Measurements from ENCODE around the gene ZNF281. TPM values are rescaled to one million over a fixed set of nuclear protein-coding genes. Genes with fewer than 3 reads are reported as not detected.
A peak's percentile ranks its signal among the peaks of the same experiment; 100 is the strongest.

ZNF281 gene
- total and polyA plus RNA-seq, 2 of the 4 experiments (the other 2 are of a cell fraction), result 7.0 to 37.5 TPM

GRCh38 chr1:200363264-200363933 is 46.4 kb downstream of the ZNF281 start (continued):
- TF ChIP-seq RFX5 (IDR thresholded peaks at IDR 0.05; ENCODE audit: low read depth, low read length) (no peak), SMC3 (IDR thresholded peaks at IDR 0.05; ENCODE audit: low read depth, low read length) (no peak)

DNA sequence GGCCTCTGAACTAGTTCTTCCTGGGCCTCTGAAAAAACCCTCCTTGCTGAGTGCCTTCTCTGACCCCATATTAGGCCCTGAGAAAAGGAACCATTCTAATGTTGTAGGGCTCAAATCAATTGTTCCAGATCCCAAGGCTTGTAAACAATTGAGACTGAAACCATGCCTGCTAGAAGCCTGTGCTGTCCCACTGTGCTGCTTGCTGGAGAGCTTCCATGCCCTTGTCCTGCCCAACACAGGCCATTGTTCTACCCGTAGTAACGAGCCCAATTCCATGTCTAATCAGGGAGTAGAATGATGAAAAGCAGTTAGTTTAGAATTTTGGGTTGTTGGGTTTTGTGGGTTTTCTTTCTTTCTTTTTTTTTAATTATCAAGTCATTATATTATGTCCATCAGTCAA is 47.4 kb downstream of the ZNF281 start:
- peak overlapping the region; percentile 85 for H2BK20ac ChIP-seq (ENCODE audit: low read depth, low read length)
- H3K18ac ChIP-seq (ENCODE audit: low read depth, low read length), result peak overlapping the region; percentile 34; the same call in 1 of the 2 replicates
- H3K9me1 ChIP-seq (ENCODE audit: insufficient read depth, low read length), result peaks cover 16% of the 10 kb centered on the region
- intact Hi-C loops (cut with micrococcal nuclease) (no loop called here), in situ Hi-C loops (cut with MboI; ENCODE audit: low sequenced_read_pairs) (no loop called here), dilution Hi-C loops (cut with HindIII; ENCODE audit: low sequenced_read_pairs, unreplicated experiment) (no loop called here)
- no peaks in the 10 kb centered on the region for H3K27me3 ChIP-seq (ENCODE audit: control insufficient read depth, insufficient read depth, low read length)
- no TSS peak for BruUV-seq (replicated peaks)
- WGBS, 2 experiments (ENCODE audit: extremely low coverage in 2 of 2, insufficient read length in 1 of 2), result no CpG with 5 or more reads among the region's 2 CpGs
- POLR2A ChIA-PET (ENCODE audit: unreplicated experiment), result no interaction called here
- peaks cover 14% of the 10 kb centered on the region for H3K4me1 ChIP-seq (ENCODE audit: control insufficient read depth, insufficient read depth, low read length)
- H2AFZ ChIP-seq (replicated peaks; ENCODE audit: low read length, poor library complexity), result peak overlapping the region; percentile 1
- no peak overlapping the region for H3K4me2 ChIP-seq (ENCODE audit: low read depth, low read length)
- H2BK120ac ChIP-seq (ENCODE audit: low read depth, low read length), result peak overlapping the region; percentile 31
- peak overlapping the region; percentile 80 for H2AK5ac ChIP-seq (ENCODE audit: low read depth, low read length)
- H4K5ac ChIP-seq (ENCODE audit: low read depth, low read length), result peak overlapping the region; percentile 24; the same call in 1 of the 2 replicates
- H3K9me3 ChIP-seq (ENCODE audit: control insufficient read depth, insufficient read depth, low read length), result no peaks in the 10 kb centered on the region
- CTCF ChIA-PET, result interaction anchor here (1.5 kb wide), 1 partner anchor 11 kb away, joined by 4 read pairs; no protein-coding TSS in a partner anchor
- no peak overlapping the region for H3K4me3 ChIP-seq (ENCODE audit: insufficient read depth, low read depth, low read length)
- peak overlapping the region; percentile 98; the same call in 2 of the 3 replicates for H2BK15ac ChIP-seq (ENCODE audit: low read depth, low read length)
- no peaks in the 10 kb centered on the region for H3K36me3 ChIP-seq (ENCODE audit: control insufficient read depth, insufficient read depth, low read length)
- peak overlapping the region; percentile 15 for H2BK5ac ChIP-seq (ENCODE audit: low read depth, low read length, poor library complexity, severe bottlenecking)
- no peak overlapping the region for H3K23ac ChIP-seq (ENCODE audit: low read depth, low read length)
- no peak overlapping the region for H2AK9ac ChIP-seq (replicated peaks; ENCODE audit: low read depth, low read length, poor library complexity)
- no peak overlapping the region for H3K56ac ChIP-seq (ENCODE audit: extremely low read depth, insufficient read depth, low read length)
- H4K20me1 ChIP-seq (ENCODE audit: insufficient read depth, low read length), result no peaks in the 10 kb centered on the region
- peak overlapping the region; percentile 79; the same call in 1 of the 2 replicates for H4K91ac ChIP-seq (ENCODE audit: insufficient read depth, low read depth, low read length)
- H3K79me1 ChIP-seq (ENCODE audit: low read depth in 1 of 2, low read length in 2 of 2), result no peaks in the 10 kb centered on the region; a peak in 1 of 4 replicates
- no peak overlapping the region for H3K27ac ChIP-seq (ENCODE audit: insufficient read depth, low read length)
- DNase-seq, result no peak
- peak overlapping the region; percentile 31 to 38; a peak in 3 of 4 replicates for H4K8ac ChIP-seq (ENCODE audit: low read depth in 2 of 2, low read length in 2 of 2)
- H3K9ac ChIP-seq (ENCODE audit: low read depth, low read length), result no peak overlapping the region
- H3K14ac ChIP-seq (replicated peaks; ENCODE audit: low read depth, low read length), result 0 out of 2 replicates have a peak overlapping the region, but pooled peaks have one; percentile 58
- peak overlapping the region; percentile 77 for H3K4ac ChIP-seq (ENCODE audit: low read depth, low read length)
- TF ChIP-seq ELK1 (IDR thresholded peaks at IDR 0.05; ENCODE audit: borderline replicate concordance, low read depth, low read length), result no peak
- TF ChIP-seq MAZ (IDR thresholded peaks at IDR 0.05; ENCODE audit: borderline replicate concordance, low read depth, low read length), result no peak
- no peak for TF ChIP-seq BHLHE40 (IDR thresholded peaks at IDR 0.05; ENCODE audit: low read depth, low read length)
- TF ChIP-seq SMC3 (IDR thresholded peaks at IDR 0.05; ENCODE audit: low read depth, low read length), result no peak
- TF ChIP-seq RCOR1 (IDR thresholded peaks at IDR 0.05; ENCODE audit: insufficient replicate concordance, low read length), result no peak
- no peak for TF ChIP-seq CHD1 (IDR thresholded peaks at IDR 0.05; ENCODE audit: low read depth, low read length)
- no peak for TF ChIP-seq RFX5 (IDR thresholded peaks at IDR 0.05; ENCODE audit: low read depth, low read length)
- TF ChIP-seq NFE2L2 (IDR thresholded peaks at IDR 0.05; ENCODE audit: low read depth, low read length), result no peak
- TF ChIP-seq FOS (IDR thresholded peaks at IDR 0.05; ENCODE audit: low read depth, low read length), result no peak
- TF ChIP-seq CEBPB (IDR thresholded peaks at IDR 0.05; ENCODE audit: low read depth, low read length), result no peak
- TF ChIP-seq CTCF (conservative IDR thresholded peaks at IDR 0.05; ENCODE audit: low read depth, low read length), result no peak
- TF ChIP-seq POLR2A (IDR thresholded peaks at IDR 0.05; ENCODE audit: low read depth, low read length), result no peak
- no peak for ATAC-seq (ENCODE audit: low read depth)
